ENCODE results near the gene SLC26A3. TPM values are rescaled to one million over a fixed set of nuclear protein-coding genes. Genes with fewer than 3 reads are reported as not detected.

SLC26A3 gene
- total RNA-seq, 1 donor from 2014 or later: not detected

DNA sequence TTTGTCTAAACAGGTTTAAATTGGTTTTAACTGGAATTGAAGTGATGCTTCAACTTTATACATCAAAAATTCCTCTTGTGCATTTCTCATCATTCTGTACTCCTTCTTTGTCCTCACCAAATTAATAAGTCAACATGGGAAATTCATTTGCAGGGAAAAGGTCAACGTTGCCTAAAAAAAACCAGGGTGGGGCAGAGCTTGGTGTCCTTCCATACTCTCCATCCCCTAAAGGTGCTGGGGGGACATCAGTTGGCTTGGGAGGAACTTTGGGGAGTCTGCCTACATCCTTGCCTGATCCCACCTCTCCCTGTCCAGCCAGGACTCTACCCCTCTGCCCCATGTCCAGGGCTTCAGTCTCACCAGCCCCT lies 34.1 kb upstream of the SLC26A3 start:
- Histone ChIP-seq H3K36me3 (no peaks in the 10 kb centered on the region), H3K4me3 (no peak overlapping the region), H3K4me1 (no peaks in the 10 kb centered on the region), H3K27me3 (no peaks in the 10 kb centered on the region), H3K27ac (no peak overlapping the region), H3K9me3 (no peaks in the 10 kb centered on the region)
- TF ChIP-seq POLR2AphosphoS5 (IDR thresholded peaks at IDR 0.05; ENCODE audit: insufficient read depth in 1 of 2, low read depth in 1 of 2) (no peak), POLR2A (IDR thresholded peaks at IDR 0.05) (no peak), CTCF (IDR thresholded peaks at IDR 0.05) (no peak)
- intact Hi-C loops (cut with DNase I): no loop called here
- DNase-seq (ENCODE audit: extremely low spot score in 2 of 2): no peak

GRCh38 chr7:107836237-107837144 lies 33.5 kb upstream of the SLC26A3 start:
- no peak overlapping the region for H3K4me3 ChIP-seq
- DNase-seq (ENCODE audit: extremely low spot score in 2 of 2): no peak
- TF ChIP-seq CTCF (IDR thresholded peaks at IDR 0.05) (no peak), POLR2A (IDR thresholded peaks at IDR 0.05) (no peak), POLR2AphosphoS5 (IDR thresholded peaks at IDR 0.05; ENCODE audit: insufficient read depth in 1 of 2, low read depth in 1 of 2) (no peak)

DNA sequence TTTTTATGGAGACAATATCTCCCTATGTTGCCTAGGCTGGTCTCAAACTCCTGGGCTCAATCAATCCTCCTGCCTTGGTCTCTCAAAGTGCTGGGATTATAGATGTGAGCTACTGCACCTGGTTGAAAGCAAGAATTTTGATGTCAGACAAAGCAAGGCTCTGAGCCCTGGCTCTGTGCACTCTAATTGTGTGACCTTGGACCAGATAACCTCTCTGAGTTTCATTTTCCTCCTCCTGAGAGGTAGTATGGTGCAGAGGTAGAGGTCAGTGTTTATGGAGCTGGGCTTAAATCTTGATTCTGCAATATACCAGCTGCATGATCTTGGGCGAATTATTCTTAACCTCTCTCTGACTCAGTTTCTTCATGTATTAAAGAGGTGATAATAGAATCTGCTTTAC lies 31.4 kb upstream of the SLC26A3 start:
- Histone ChIP-seq H3K9me3 (no peaks in the 10 kb centered on the region), H3K27me3 (no peaks in the 10 kb centered on the region), H3K4me3 (no peak overlapping the region), H3K4me1 (no peaks in the 10 kb centered on the region), H3K36me3 (no peaks in the 10 kb centered on the region), H3K27ac (no peak overlapping the region)
- intact Hi-C loops (cut with DNase I): no loop called here
- TF ChIP-seq POLR2AphosphoS5 (IDR thresholded peaks at IDR 0.05; ENCODE audit: insufficient read depth in 1 of 2, low read depth in 1 of 2): no peak
- no peak for TF ChIP-seq POLR2A (IDR thresholded peaks at IDR 0.05)
- TF ChIP-seq CTCF (IDR thresholded peaks at IDR 0.05): no peak
- no peak for DNase-seq (ENCODE audit: extremely low spot score in 2 of 2)

More at GRCh38 chr7:107836237-107837144, 33.5 kb upstream of the SLC26A3 start:
- H3K4me1 ChIP-seq: no peaks in the 10 kb centered on the region
- H3K36me3 ChIP-seq: no peaks in the 10 kb centered on the region
- intact Hi-C loops (cut with DNase I): no loop called here
- H3K27me3 ChIP-seq: no peaks in the 10 kb centered on the region
- no peak overlapping the region for H3K27ac ChIP-seq
- H3K9me3 ChIP-seq: no peaks in the 10 kb centered on the region

- Histone ChIP-seq H3K4me1 (no peaks in the 10 kb centered on the region), H3K27me3 (no peaks in the 10 kb centered on the region), H3K27ac (no peak overlapping the region), H3K36me3 (no peaks in the 10 kb centered on the region), H3K4me3 (no peak overlapping the region), H3K9me3 (no peaks in the 10 kb centered on the region)
- TF ChIP-seq CTCF (IDR thresholded peaks at IDR 0.05) (no peak), POLR2AphosphoS5 (IDR thresholded peaks at IDR 0.05; ENCODE audit: insufficient read depth in 1 of 2, low read depth in 1 of 2) (no peak), POLR2A (IDR thresholded peaks at IDR 0.05) (no peak)
- intact Hi-C loops (cut with DNase I): no loop called here
- no peak for DNase-seq (ENCODE audit: extremely low spot score in 2 of 2)
These were observed 30.7 kb upstream of the SLC26A3 start for GRCh38 chr7:107833684-107834106.

- TF ChIP-seq POLR2AphosphoS5 (IDR thresholded peaks at IDR 0.05; ENCODE audit: insufficient read depth in 1 of 2, low read depth in 1 of 2) (no peak), POLR2A (IDR thresholded peaks at IDR 0.05) (no peak), CTCF (IDR thresholded peaks at IDR 0.05) (no peak)
- no peak for DNase-seq (ENCODE audit: extremely low spot score in 2 of 2)
- no peaks in the 10 kb centered on the region for H3K36me3 ChIP-seq
- H3K4me1 ChIP-seq: no peaks in the 10 kb centered on the region
- intact Hi-C loops (cut with DNase I): no loop called here
- H3K27ac ChIP-seq: no peak overlapping the region
- H3K9me3 ChIP-seq: no peaks in the 10 kb centered on the region
- no peak overlapping the region for H3K4me3 ChIP-seq
- no peaks in the 10 kb centered on the region for H3K27me3 ChIP-seq
These were observed 27.4 kb upstream of the SLC26A3 start for GRCh38 chr7:107830420-107830819.
